SK-N-SH (cell line): Measurements from ENCODE around the gene MARK4.
A peak's percentile ranks its signal among the peaks of the same experiment; 100 is the strongest.

Experiments
- CTCF ChIP-seq: fragments of 200-600 bp; sonication (generic); IDR thresholded peaks from 2 replicates; pipeline ENCODE4 v1.6.1; 2017; ENCODE audit warnings: antibody characterized with exemption, mild to moderate bottlenecking, moderate library complexity
- EP300 ChIP-seq, 2 experiments: IDR thresholded peaks; 2 replicates each; pipeline versions ENCODE4 v1.4.0 to v1.6.1; 2012; ENCODE audit warnings: borderline replicate concordance in 1 of 2, low read depth in 1 of 2, low read length in 1 of 2
- FOXM1 ChIP-seq: IDR thresholded peaks from 2 replicates; pipeline ENCODE4 v1.4.0; 2012; ENCODE audit warnings: low read depth, mild to moderate bottlenecking
- GABPA ChIP-seq: IDR thresholded peaks from 2 replicates; pipeline ENCODE4 v1.4.0; 2012; ENCODE audit warnings: low read depth, mild to moderate bottlenecking
- IRF3 ChIP-seq: fragments of 150-350 bp; IDR thresholded peaks from 2 replicates; pipeline ENCODE4 v1.6.1; 2016; ENCODE audit warnings: mild to moderate bottlenecking, low read depth, low read length
- MAX ChIP-seq: IDR thresholded peaks from 2 replicates; pipeline ENCODE4 v1.4.0; 2012; ENCODE audit warnings: low read depth
- RCOR1 ChIP-seq: fragments of 150-350 bp; IDR thresholded peaks from 2 replicates; pipeline ENCODE4 v1.6.1; 2017; ENCODE audit warnings: antibody characterized with exemption, low read length
- REST ChIP-seq: IDR thresholded peaks from 2 replicates; pipeline ENCODE4 v1.6.1; 2012; ENCODE audit warnings: mild to moderate bottlenecking, low read depth, low read length, moderate library complexity
- RXRA ChIP-seq: IDR thresholded peaks from 2 replicates; pipeline ENCODE4 v1.4.0; 2012; ENCODE audit warnings: low read depth, mild to moderate bottlenecking, borderline replicate concordance
- SMC3 ChIP-seq: IDR thresholded peaks from 2 replicates; pipeline ENCODE4 v1.6.1; 2012; ENCODE audit warnings: low read depth, low read length, improper control_type of control experiment
- TAF1 ChIP-seq: IDR thresholded peaks from 2 replicates; pipeline ENCODE4 v1.6.1; 2012; ENCODE audit warnings: low read depth, mild to moderate bottlenecking, low read length, moderate library complexity, borderline replicate concordance
- TEAD4 ChIP-seq: IDR thresholded peaks from 2 replicates; pipeline ENCODE4 v1.4.0; 2012; ENCODE audit warnings: mild to moderate bottlenecking, borderline replicate concordance; ENCODE audit not compliant: insufficient read depth
- YY1 ChIP-seq: IDR thresholded peaks from 2 replicates; pipeline ENCODE4 v1.4.0; 2012; ENCODE audit warnings: low read depth, mild to moderate bottlenecking
- ZBTB33 ChIP-seq: IDR thresholded peaks from 2 replicates; pipeline ENCODE4 v1.4.0; 2012; ENCODE audit warnings: low read depth, borderline replicate concordance

- TF ChIP-seq TAF1 (no peak), CTCF (peak; percentile 47), TEAD4 (no peak), RCOR1 (no peak), YY1 (no peak), ZBTB33 (no peak), MAX (no peak), REST (no peak), IRF3 (no peak), EP300 (IDR thresholded peaks at IDR 0.05; ENCODE audit: borderline replicate concordance in 1 of 2, low read depth in 1 of 2, low read length in 1 of 2) (no peak), GABPA (no peak), SMC3 (no peak), RXRA (no peak), FOXM1 (no peak)
These were observed 3.0 kb downstream of the MARK4 start for GRCh38 chr19:45254044-45254531.
